Measurements from ENCODE around the gene FADS6. TPM values are rescaled to one million over a fixed set of nuclear protein-coding genes. Genes with fewer than 3 reads are reported as not detected.

The FADS6 gene
- polyA plus RNA-seq, 1 of the 3 experiments (the other 2 are of a cell fraction), result not detected

Other genes starting within 250 kb of the FADS6 start
- gene CD300LF, start 180.7 kb downstream of the FADS6 start, polyA plus RNA-seq (2012; rRNA removed), result not detected in 2 replicates
- 0.13 and 0.25 TPM in 2 replicates for gene RAB37, start 156.4 kb downstream of the FADS6 start, polyA plus RNA-seq (2012; rRNA removed)
- gene NHERF1, start 145.0 kb downstream of the FADS6 start, polyA plus RNA-seq (2012; rRNA removed), result 26.9 and 40.1 TPM in 2 replicates
- 117 and 190 TPM in 2 replicates for gene NAT9, start 117.3 kb downstream of the FADS6 start, polyA plus RNA-seq (2012; rRNA removed)
- gene GRIN2C, start 33.7 kb downstream of the FADS6 start, polyA plus RNA-seq (2012; rRNA removed), result 0.39 and 0.45 TPM in 2 replicates
- 86.7 and 89.5 TPM in 2 replicates for gene FDXR, start 20.6 kb downstream of the FADS6 start, polyA plus RNA-seq (2012; rRNA removed)
- gene USH1G, start 29.6 kb upstream of the FADS6 start, polyA plus RNA-seq (2012; rRNA removed), result 0.06 TPM in 1 of 2 replicates, not detected in the other
- gene OTOP2, start 30.6 kb upstream of the FADS6 start, polyA plus RNA-seq (2012; rRNA removed), result not detected in 2 replicates
- not detected in 2 replicates for gene OTOP3, start 42.3 kb upstream of the FADS6 start, polyA plus RNA-seq (2012; rRNA removed)
- 2.5 and 2.9 TPM in 2 replicates for gene HID1, start 79.1 kb upstream of the FADS6 start, polyA plus RNA-seq (2012; rRNA removed)
- gene CDR2L, start 94.0 kb upstream of the FADS6 start, polyA plus RNA-seq (2012; rRNA removed), result 18.6 and 21.2 TPM in 2 replicates
- 87.3 and 89.2 TPM in 2 replicates for gene MRPL58, start 119.0 kb upstream of the FADS6 start, polyA plus RNA-seq (2012; rRNA removed)
- gene ATP5PD, start 153.3 kb upstream of the FADS6 start, polyA plus RNA-seq (2012; rRNA removed), result 354 and 454 TPM in 2 replicates
- 27.5 and 34.2 TPM in 2 replicates for gene KCTD2, start 153.6 kb upstream of the FADS6 start, polyA plus RNA-seq (2012; rRNA removed)
- gene SLC16A5, start 194.3 kb upstream of the FADS6 start, polyA plus RNA-seq (2012; rRNA removed), result 0.03 and 0.06 TPM in 2 replicates
- gene ARMC7, start 216.3 kb upstream of the FADS6 start, polyA plus RNA-seq (2012; rRNA removed), result 7.3 and 10.8 TPM in 2 replicates
- 111 and 114 TPM in 2 replicates for gene NT5C, start 238.1 kb upstream of the FADS6 start, polyA plus RNA-seq (2012; rRNA removed)